GM19023 (cell line): Measurements from ENCODE around the gene ERCC6L2.

Source experiments
- ATAC-seq: cut with Tn5 transposase; IDR thresholded peaks from one replicate; pipeline ENCODE4 v1.9.1; 2021; ENCODE audit warnings: mild to moderate bottlenecking, moderate library complexity; ENCODE audit not compliant: unreplicated experiment

The ERCC6L2 gene

DNA sequence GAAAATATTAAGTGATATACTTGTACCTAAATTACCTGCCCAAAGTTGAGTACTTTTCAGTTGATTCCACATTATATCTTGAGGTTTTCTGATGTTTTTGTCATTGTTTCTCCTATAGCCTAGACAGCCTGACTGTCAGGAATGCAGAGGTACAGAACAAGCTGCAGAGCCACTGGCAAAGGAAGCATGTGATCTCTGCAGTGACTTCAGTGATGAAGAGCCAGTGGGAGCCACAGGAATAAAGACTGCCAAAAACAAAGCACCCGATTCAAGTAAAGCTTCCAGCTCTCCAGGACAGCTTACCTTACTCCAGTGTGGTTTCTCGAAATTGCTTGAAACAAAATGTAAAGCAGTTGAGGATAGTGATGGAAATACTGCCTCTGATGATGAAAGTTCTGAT lies 96.3 kb downstream of the ERCC6L2 start:
- no peak for ATAC-seq

DNA sequence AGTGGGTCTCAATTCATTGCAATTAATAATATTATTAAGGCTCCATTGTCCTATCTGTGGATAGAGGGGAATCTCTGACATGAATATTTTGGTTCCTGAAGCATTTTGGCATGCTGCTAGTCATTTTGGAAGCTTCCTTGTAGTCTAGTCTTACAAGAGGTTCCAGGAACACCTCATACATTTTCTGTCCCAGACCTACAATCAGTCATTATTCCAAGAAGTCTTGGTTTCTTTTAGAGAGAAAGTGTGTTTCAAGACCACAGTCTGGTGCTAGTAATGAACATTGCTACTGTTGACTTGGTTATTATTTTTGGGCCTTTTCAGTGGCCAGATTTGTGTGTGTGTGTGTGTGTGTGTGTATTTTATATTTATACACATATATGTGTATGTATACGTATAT lies 98.9 kb downstream of the ERCC6L2 start:
- ATAC-seq: no peak

DNA sequence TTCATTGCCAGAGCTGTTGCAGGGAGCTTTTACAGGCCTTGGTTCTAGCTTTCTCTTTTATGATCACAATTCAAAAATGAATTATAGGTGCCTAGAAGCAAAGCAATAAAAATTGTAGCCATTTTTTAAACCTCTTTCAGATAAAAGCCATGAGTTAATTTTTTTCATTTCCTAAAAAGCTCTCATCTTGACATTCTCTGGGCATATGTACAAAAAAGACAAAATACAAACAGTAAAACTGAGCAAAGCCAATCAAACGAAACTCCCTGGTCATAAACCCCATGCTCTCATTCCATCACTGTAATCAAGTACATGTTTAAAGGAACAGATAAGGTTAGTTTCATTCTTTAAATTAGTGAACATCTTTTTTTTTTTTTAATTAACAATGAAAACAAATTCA lies 101.9 kb downstream of the ERCC6L2 start:
- ATAC-seq: no peak

DNA sequence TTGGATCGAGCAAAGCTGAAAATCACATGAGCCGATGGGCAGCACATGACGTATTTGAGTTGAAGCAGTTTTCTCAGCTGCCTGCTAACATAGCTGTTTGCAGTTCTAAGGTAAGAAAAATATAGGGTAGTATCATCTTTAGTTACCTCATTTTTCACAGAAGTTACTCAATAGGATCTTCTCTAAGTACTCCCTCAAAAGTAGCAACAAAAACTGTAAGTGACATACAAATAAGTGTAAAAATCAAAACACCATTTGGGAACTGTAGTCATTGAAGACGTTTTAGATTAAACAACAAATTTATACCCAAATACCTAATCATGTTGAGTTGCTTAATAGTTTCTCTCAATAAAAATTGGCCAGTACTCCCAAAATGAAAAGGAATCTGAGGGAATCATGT lies 102.6 kb downstream of the ERCC6L2 start:
- no peak for ATAC-seq

DNA sequence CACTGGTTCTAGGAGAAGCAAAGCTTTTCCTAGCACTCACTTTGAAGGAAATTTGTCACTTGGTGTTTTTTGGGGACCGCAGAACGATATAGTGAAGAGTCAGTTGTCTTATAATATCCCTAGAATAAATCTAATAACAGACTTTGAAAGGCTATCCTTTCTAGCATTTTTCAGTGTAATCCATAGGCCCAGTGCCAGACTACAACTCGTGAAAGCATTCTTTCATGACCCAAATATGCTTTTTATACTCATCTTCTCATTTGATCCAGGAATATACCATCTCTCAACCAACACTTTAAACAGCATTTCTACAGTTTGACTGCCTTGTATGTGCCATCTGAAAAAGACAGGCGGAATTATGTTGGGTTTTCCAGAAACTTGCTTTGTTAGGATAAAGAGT lies 104.0 kb downstream of the ERCC6L2 start:
- no peak for ATAC-seq

DNA sequence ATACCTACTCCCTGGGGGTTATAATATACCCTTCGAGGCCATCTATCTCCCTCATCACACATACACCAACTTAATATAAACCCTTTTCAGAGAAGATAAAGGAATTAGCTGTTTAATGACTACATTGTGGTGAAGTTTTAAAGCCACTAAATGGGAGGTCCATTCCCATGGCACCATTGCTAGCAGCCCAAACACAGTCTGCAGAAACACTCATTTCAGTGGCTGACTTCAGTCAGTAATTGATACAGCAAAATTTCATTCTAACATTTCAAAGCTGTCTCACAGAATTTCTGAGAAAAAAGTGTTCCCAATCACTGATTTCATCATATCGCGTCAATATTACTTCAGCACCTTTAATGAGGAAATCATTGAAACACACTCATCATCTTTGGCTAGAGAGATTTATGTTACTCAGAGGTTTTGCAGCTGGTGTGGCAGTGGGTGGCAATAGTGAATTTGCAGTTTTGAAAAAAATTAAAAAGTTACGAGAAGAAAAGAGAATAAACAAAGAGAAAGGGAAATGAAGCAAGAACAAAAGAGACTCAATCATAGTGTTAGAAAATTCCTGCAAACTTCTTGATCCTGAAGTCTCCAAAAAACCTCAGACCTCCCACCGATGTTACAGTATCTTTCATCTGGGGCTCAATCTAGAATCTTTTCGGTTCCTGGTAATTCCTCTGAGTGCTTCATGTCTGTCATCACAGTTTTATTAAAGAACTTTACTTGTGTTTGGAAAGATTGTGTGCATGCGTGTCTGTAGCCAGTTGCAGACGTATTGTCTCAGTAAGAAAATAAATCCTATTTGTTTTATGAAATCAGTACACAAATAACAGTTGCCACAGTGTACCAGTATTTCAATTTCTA lies 105.0 kb downstream of the ERCC6L2 start:
- ATAC-seq: no peak

DNA sequence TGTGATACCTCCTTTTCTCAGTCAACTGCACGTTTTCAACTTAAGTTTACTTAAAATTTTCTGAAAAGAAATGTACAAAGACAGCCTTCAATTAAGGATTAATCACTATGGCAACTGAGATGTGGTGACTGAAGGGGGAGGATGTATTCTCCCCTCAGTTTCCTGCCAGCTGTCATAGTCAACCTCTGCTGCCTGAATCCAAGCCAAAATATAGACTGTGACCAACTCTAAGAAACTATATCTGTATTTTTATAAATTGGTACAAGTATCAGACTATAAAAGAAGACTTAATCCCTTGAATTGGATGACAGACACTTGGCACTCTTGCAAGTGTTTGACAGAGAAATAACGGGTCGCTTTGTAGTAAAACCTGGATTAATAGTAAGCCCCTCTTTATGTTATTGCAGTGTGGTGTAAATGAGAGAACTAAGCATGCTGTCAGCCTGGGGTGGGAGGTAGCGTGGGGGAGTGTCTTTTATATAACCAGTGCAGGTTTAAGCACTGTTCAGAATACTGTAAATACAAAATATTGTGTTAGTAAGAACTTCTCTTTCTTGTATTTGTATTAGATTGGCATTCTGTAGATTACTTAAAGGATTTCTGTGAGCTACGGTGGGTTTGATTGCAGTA lies 106.4 kb downstream of the ERCC6L2 start:
- no peak for ATAC-seq

DNA sequence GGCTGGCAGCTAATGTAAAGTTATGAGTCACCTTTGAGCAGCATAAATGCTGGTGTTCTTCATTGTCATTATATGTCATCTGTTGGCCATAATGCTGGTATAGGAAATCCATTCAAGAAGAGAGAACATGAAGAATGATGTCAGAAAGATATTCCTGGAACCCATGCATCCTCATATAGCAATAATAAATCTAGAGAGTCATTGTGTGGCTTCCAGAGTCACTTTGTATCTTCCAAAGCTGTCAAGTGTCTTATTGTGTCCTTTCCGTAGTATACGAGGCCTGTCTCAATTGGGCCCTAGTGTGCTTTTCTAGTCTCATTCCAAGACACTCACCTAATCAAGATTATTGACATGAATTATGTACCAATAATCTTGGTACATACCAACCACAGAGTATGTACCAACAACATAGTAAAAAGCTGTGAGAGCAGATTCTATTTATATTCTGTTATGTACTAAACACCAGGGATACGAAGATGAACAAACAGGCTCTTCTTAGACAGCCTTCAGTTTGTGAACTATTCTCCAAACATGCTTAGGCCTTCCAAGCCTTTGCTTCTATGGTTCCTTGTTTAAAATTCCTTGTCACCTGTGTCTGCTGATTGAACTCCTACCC lies 110.1 kb downstream of the ERCC6L2 start:
- ATAC-seq: no peak

DNA sequence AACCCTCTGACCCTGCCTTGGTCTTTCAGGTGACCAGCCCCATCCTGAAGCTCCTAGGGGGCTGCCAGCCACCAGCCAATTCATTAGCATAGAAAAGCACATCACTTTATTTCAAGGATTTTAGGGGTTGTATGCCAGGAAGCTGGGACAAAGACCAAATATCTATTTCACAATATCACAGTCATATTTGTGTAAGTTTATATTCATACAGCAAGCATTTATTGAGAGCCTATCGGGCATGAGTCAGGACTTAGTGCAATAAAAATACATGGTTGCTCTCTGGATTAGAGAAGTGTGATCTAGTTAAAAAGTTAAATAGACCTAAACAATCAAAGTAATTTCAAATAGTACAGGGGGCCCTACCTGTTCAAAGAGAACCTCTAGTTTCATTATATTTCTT lies 113.8 kb downstream of the ERCC6L2 start:
- ATAC-seq: no peak

DNA sequence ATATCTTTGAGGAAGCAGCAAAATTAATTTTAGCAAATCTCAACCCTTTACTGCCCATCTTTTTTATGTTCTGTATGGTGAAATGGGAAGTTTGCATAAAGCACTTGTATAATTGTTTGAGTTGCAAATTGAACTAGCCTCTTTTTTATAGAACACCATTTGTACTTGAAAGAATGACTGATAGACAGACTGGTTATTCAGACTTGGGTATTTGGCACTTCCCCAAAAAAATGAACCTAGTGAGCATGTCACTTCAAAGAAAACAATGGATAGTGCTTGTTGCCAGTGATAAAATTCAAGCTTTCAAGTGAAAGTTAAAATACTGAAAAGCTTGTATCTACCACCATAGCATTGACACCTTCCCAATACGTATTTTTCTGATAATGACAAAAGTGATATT lies 115.8 kb downstream of the ERCC6L2 start:
- no peak for ATAC-seq

DNA sequence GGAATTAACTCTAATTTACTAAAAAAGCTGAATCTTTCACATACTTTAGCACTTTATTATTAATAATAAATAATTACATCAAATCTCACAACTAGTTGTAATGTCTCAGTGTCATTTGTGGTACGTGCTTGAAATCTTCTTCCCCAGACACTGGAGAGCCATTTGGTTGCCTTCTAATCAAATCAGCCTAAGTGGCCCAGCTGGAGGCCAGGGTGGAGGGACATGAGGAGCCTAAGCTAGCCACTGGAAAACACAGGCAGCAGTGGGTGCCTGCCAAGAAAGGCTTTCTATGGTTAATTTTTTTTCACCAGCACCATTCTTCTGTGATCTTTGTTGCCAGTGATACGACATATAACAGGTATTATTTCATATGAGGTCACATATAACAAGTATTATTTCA lies 117.0 kb downstream of the ERCC6L2 start:
- no peak for ATAC-seq

DNA sequence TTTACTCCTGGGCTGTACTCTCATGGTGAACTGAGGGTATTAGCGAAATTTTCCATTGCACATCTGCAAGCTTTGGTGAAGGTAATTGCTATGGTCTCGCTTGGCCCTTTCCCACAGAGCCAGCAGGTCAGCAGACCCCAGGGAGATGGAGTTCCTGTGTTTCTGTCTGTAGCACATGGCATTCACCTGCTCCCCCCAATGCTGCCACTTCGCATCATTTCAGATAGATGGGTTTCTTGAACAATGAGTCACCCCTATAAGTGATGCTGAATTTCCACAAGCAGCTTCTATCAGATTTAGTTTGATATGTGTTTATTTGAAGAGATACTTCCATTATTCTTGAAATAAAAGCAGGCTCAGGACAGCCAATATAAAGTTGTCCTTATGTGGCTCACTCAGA lies 117.8 kb downstream of the ERCC6L2 start:
- ATAC-seq: no peak

DNA sequence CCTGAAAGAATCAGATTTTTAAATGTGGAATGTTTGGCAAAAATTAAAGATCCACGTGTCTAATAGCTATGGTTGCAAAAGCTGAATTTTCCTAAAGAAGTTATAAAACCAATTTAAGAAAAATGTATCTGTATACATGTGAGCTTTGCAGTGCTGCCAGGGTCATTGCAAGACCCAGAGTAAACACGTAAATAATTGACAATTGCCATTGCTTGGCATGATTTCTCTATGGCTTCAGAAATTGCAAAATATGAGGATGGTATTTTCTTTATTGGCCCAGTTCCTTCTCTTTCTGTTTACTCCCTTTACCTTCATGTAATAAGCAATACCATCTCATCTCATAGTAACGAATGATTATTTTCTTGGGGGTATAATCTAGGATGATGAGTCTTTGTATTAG lies 123.9 kb downstream of the ERCC6L2 start:
- no peak for ATAC-seq

DNA sequence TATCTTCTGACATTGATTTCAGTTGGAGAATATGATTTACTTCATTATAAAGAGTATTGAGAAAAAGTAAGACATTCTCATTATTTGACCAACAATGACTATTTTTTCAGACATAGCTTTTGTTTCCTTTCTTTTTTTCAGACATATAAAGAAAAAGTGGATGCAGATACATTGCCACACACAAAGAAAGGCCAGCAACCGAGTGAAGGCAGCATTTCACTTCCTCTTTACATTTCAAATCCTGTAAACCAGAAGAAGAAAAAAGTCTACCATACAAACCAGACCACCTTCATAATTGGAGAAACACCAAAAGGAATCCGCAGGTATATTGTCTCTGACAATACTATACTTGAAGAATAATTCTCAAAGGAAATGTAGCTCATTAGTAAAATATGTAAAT lies 128.9 kb downstream of the ERCC6L2 start:
- ATAC-seq: no peak

DNA sequence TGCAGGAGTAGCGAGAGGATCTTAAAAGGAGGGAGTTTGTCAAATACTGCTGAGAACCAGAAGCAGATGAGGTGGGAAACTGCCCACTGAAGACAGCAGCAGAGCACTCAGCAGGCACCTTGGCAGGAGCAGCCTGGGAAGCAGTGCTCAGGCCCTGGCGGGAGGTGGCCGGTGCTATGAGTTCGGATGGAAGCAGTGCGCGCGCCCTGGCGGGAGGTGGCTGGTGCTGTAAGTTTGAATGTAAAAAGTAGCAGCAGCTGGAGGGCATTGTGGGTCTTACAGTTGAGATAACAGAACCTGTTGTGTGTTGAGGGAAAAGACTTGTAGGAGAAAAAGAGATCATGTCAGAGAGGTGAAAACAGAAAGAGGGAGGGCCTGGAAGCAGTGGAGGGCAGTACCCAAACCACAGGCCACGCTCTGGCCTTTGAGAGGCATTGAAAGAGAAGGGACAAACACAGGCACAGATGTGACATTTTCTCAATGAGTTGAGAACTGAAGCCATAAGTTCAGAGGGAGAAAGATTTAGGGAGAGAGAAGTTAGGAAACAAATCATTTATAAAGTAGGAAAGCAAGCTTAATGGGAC lies 130.9 kb downstream of the ERCC6L2 start:
- ATAC-seq: no peak

DNA sequence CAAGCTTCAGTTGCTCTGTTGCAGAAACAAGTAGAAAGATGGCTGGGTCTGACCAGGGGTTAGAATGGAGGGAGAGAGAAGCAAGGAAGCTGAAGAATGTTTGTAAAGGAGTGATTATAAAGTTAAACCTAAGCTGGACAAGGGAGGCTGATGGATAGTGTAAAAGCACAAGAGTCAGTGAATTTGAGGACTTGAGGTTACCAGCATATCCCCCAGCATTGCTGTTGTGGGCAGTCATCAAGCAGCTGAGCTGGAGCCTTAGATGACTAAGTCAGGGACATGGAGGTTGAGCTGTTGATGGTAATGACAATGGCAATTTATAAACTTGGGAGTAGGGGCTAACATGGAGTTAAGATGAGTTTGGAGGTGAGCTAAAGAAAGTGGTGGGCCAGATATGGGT lies 131.5 kb downstream of the ERCC6L2 start:
- ATAC-seq: no peak

DNA sequence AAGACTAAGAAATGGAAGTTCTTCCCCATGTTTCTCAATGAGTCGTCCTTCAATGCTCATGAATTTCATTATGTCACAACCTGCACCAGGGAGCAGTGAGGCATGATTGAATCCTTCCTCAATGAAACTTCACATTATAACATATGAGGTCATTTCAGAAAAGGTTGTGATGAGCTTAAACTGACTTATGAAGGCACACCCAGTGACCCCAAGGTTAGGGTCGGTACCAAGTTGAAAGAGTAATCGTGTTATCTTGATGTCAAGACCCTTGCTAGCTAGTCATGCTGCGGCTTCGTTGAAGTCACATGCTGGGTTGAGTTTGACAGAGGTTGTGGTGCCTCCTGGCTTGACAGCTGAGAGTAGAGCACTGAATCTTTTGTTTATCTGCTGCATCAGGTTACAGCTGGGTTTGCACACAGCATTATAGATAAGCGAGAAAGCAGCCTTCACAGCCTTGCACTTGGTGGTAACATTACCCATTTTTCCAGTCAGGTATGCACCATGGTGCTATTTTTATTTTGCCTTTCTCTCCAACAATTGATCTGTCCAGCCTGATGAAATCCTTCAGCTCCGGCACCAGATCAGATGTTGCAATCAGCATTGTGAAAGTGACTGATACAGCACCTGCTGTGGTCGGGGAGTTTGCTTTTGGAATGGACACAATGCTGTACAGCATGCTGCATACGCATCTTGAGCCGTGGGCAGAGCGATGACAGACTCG lies 133.2 kb downstream of the ERCC6L2 start:
- ATAC-seq: no peak

DNA sequence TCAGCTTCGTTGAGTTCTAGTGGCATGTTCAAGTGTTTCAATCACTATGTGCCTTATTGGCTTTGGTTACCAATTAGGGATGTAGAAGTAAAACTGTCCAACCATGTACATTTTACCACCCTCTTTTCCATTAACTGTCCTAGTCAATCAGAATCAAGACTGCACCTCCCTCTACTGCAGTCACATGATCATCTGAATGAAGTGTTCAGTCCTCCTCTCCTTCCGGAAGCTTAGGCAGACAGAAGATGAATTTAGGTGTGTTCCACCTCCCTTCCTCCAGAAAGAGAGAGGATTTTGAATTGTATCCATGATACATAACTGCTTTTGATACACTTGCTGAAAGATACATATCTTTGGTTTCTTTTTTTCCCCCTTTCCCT lies 133.7 kb downstream of the ERCC6L2 start:
- ATAC-seq: no peak

DNA sequence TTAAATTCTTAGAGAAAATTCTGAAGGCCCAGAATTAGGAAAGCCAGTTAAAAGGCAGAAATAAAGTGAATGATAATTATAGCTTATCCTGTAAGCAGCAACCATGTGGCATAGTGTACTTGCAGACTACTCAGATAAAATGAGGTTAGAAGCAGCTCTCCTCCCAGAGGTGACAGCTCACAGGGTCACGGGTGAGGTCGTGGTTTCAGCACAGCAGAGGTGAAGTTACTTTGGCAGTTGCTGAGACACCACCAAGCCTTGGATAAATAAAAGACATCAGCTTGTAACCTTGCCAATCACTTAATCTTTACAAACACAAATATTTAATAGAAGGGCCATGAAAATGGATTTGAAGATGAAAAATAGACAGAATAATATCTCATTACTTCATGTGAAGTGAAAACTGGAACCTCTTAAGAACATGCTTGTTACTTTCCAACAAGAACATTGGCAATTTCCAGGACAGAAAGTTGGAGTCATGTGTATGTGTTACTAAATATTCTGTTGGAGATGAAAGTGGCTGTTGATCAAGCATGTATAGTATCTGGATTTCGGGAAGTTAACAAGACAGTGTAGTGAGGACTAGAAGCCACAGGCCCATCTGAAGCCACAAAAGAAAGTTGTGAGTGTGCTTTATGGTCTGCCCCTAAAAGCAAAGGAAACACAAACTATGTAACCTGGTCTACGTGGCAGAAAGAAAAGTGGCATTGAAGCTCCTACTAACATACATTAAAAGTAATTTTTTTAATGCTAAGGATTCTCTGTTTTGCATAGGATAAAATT lies 134.4 kb downstream of the ERCC6L2 start:
- no peak for ATAC-seq

DNA sequence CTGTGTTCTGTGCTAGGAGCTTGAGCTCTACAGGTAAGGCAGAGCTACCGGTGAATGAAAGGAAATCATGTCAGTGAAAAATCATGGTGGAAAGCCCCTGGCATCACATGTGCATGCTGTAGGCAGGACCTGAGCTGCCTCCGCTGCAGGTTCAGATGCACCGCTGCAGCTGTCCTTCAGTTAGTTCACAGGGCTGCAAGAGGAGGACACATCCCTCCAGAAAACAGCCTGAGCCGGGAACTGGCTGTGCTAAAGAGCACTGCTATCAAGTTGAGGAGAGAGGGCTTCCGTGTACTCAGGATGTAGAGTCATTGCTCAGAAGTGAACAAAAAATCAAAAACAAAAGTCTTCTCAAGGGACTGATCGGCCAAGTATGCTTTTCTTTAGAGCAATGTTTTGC lies 138.6 kb downstream of the ERCC6L2 start:
- ATAC-seq: no peak
